Thoracic aorta (tissue), 2 donors: ENCODE data around the gene SOX2. TPM values are rescaled to one million over a fixed set of nuclear protein-coding genes. Genes with fewer than 3 reads are reported as not detected.

Experiments used
- ATAC-seq: fragments of 150-250 bp; one replicate; pipeline ENCODE4 v1.8.0; 2017; ENCODE audit warnings: low read depth; ENCODE audit not compliant: insufficient number of reproducible peaks, low FRiP score
- DNase-seq: peaks from one replicate; pipeline ENCODE4 v3.0.0-alpha.2; 2020; ENCODE audit warnings: low spot score
- H3K27ac ChIP-seq, 2 donors: fragments of 200-600 bp; sonication (generic); 1 replicate in 1 of 2; 2 replicates in 1 of 2; pipeline ENCODE4 v1.5.1; 2016; ENCODE audit warnings: mild to moderate bottlenecking in 2 of 2, moderate library complexity in 2 of 2
- H3K27me3 ChIP-seq: fragments of 200-600 bp; sonication (generic); replicated peaks from 2 replicates; pipeline ENCODE4 v1.6.0; 2016; ENCODE audit warnings: mild to moderate bottlenecking; ENCODE audit not compliant: insufficient read depth
- H3K36me3 ChIP-seq: fragments of 200-600 bp; sonication (generic); one replicate; pipeline ENCODE4 v1.5.1; 2016
- H3K4me1 ChIP-seq, 2 donors: fragments of 200-600 bp; sonication (generic); 1 replicate in 1 of 2; 2 replicates in 1 of 2; pipeline versions ENCODE4 v1.5.1 to v1.6.0; 2016; ENCODE audit warnings: low read depth in 2 of 2, mild to moderate bottlenecking in 1 of 2; ENCODE audit not compliant: control insufficient read depth in 1 of 2
- H3K4me3 ChIP-seq: fragments of 200-600 bp; sonication (generic); 2 replicates; pipeline ENCODE4 v1.5.1; 2016; ENCODE audit warnings: mild to moderate bottlenecking
- H3K9me3 ChIP-seq: fragments of 200-600 bp; sonication (generic); 2 replicates; pipeline ENCODE4 v1.5.1; 2016
- total RNA-seq, 2 donors: library from RNA; depleted of rRNA; stranded (reverse); fragments of >200 nt; gene quantifications; one replicate each; pipeline versions ENCODE4 v1.1.0 to v1.2.3, GENCODE V29; 2016
- TF ChIP-seq, protein P1 (sequence below): fragments of 200-600 bp; sonication (generic); IDR thresholded peaks from one replicate; pipeline ENCODE4 v1.5.1; 2019; ENCODE audit warnings: antibody characterized with exemption

SOX2 gene
- total RNA-seq, 2 donors from 2014 or later, result 0.35 TPM; not detected in 1

DNA sequence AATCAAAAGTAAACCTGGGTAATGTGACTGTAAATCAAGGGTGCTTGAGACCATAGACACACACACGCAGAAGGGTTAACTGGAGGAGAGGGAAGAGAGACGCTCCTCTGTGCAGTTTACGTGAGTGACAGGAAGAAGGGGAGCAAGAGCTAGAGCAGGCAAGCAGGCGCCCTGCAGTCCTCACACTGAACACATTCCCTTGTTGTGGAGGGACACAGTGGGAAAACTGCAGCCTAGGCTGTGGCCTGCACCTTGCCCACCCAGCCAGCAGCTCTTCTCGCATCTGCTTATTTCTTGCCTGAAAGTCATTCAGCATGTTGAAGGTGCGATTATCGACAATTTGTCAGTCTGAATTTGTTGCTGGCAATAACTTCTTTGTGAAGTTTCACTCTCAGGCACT is 24.2 kb downstream of the SOX2 start:
- no peaks in the 10 kb centered on the region for H3K27me3 ChIP-seq
- no peaks in the 10 kb centered on the region for H3K36me3 ChIP-seq
- no peaks in the 10 kb centered on the region for H3K9me3 ChIP-seq
- H3K27ac ChIP-seq, result no peak overlapping the region
- TF ChIP-seq, protein P1, sequence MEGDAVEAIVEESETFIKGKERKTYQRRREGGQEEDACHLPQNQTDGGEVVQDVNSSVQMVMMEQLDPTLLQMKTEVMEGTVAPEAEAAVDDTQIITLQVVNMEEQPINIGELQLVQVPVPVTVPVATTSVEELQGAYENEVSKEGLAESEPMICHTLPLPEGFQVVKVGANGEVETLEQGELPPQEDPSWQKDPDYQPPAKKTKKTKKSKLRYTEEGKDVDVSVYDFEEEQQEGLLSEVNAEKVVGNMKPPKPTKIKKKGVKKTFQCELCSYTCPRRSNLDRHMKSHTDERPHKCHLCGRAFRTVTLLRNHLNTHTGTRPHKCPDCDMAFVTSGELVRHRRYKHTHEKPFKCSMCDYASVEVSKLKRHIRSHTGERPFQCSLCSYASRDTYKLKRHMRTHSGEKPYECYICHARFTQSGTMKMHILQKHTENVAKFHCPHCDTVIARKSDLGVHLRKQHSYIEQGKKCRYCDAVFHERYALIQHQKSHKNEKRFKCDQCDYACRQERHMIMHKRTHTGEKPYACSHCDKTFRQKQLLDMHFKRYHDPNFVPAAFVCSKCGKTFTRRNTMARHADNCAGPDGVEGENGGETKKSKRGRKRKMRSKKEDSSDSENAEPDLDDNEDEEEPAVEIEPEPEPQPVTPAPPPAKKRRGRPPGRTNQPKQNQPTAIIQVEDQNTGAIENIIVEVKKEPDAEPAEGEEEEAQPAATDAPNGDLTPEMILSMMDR, result no peak
- H3K4me1 ChIP-seq, result no peaks in the 10 kb centered on the region
- ATAC-seq (no peak), DNase-seq (no peak)
- H3K4me3 ChIP-seq, result no peak overlapping the region

DNA sequence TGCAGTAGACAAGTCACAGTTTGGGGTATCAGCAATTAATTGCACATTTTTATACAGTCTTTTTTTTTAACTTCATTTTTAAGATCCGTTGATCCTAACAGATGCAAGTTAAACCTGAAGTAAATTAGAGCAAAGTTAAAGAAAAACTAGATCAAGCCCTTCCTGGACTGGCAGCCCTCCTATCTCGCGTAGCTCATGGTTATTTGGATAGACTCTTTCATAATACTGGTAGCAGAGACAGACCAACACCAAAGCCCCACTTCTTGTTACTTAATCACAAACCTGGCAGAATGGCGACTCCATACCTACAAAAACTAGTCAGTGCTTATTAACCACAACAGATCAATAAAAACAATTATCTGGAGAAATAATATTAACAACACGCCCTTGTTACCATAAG is 26.8 kb downstream of the SOX2 start:
- TF ChIP-seq, protein P1, result no peak
- H3K27me3 ChIP-seq, result peaks cover 2% of the 10 kb centered on the region
- DNase-seq (no peak), ATAC-seq (no peak)
- no peak overlapping the region for H3K27ac ChIP-seq
- no peaks in the 10 kb centered on the region for H3K4me1 ChIP-seq
- no peak overlapping the region for H3K4me3 ChIP-seq
- no peaks in the 10 kb centered on the region for H3K36me3 ChIP-seq
- no peaks in the 10 kb centered on the region for H3K9me3 ChIP-seq

DNA sequence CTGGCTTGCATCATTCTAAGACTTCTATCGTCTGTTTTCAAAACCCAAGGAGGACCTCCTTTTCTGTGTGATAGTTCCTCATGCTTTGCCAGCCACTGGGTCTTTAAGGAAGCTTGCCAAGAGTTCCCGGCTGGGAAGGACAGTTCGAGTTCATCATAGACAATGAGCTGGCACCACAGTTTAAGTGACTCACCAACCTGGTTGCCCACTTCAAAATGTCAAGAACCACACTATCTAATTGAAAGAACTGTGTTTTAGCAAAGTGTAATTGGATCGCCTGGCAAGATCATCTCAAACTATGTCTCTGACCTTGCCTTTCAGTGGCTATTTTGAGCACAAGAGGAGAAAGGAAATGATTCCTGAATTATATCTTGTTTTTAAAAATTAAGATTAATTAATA is 27.9 kb downstream of the SOX2 start:
- peaks cover 7% of the 10 kb centered on the region for H3K27me3 ChIP-seq
- no peaks in the 10 kb centered on the region for H3K36me3 ChIP-seq
- H3K4me3 ChIP-seq, result no peak overlapping the region
- ATAC-seq, result no peak
- H3K4me1 ChIP-seq, result no peaks in the 10 kb centered on the region
- TF ChIP-seq, protein P1, result no peak
- H3K27ac ChIP-seq, result no peak overlapping the region
- DNase-seq, result no peak
- H3K9me3 ChIP-seq, result no peaks in the 10 kb centered on the region

DNA sequence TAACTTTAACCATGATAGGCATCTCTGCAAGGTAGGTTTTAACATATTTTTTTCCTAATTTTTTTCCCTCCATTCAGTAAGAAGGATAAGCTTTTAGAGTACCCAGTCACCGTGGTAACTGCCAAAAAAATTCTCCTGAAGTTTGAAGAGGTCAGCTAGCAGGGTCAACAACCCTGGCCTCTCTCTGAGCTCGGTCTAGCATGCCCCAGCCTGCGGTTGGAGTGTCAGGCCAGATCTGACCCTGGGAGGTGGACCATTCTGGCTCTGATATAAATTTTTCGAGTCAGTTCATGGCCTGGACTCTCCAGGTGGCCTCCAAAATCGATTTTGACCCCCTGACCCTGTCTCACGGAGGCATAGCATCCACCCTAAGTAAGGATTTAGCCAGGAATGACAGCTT is 29.7 kb downstream of the SOX2 start:
- ATAC-seq, result no peak
- DNase-seq, result no peak
- TF ChIP-seq, protein P1, result no peak
- H3K27me3 ChIP-seq, result peaks cover 7% of the 10 kb centered on the region
- H3K4me1 ChIP-seq, result no peaks in the 10 kb centered on the region
- no peak overlapping the region for H3K4me3 ChIP-seq
- H3K36me3 ChIP-seq, result no peaks in the 10 kb centered on the region
- H3K9me3 ChIP-seq, result no peaks in the 10 kb centered on the region
- H3K27ac ChIP-seq, result no peak overlapping the region

DNA sequence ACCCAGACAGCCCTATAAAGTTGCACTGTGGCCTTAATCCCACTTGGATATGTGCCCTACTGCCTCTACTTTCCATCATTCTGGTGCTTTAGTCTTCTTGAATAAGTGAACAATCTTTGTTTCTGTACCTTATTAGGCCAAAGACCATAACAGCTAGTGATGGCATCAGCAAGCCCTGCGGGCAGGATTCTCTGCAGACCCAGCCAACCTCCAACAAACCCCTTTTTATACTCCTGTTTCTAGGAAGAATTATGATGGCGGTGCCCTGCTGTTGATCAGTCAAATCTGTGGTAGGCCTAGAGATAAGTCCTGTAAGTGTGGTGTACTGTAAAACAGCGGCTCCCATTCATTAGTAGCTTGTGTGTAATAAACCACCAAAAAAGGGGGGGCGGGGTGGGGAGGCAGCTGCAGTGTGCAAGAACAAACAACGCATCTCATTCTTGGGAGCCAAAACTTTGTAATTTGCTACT is 40.5 kb downstream of the SOX2 start:
- Histone ChIP-seq H3K9me3 (no peaks in the 10 kb centered on the region), H3K4me1 (no peaks in the 10 kb centered on the region), H3K4me3 (no peak overlapping the region), H3K36me3 (no peaks in the 10 kb centered on the region), H3K27ac (no peak overlapping the region), H3K27me3 (no peaks in the 10 kb centered on the region)
- TF ChIP-seq, protein P1, result no peak
- ATAC-seq, result no peak
- no peak for DNase-seq
